Sigmoid colon (tissue), 7 donors: ENCODE data around the gene TEX12. TPM values are rescaled to one million over a fixed set of nuclear protein-coding genes. Genes with fewer than 3 reads are reported as not detected.
A peak's percentile ranks its signal among the peaks of the same experiment; 100 is the strongest.
"Not testable (repeated sequence)": the region's sequence is repeated elsewhere in the genome, so short reads cannot be mapped to it uniquely, and the experiment has no call there.

Experiments used
- DNase-seq: peaks from one replicate; pipeline ENCODE4 v3.0.0-alpha.2; 2019
- H3K27ac ChIP-seq, 4 donors: fragments of 200-600 bp; sonication (generic); one replicate each; pipeline ENCODE4 v1.5.1; 2016 to 2019; ENCODE audit warnings: mild to moderate bottlenecking in 1 of 4
- H3K27me3 ChIP-seq, 3 donors: fragments of 200-600 bp; sonication (generic); one replicate each; pipeline ENCODE4 v1.5.1; 2019; ENCODE audit warnings: mild to moderate bottlenecking in 1 of 3
- H3K36me3 ChIP-seq, 4 donors: fragments of 200-600 bp; sonication (generic); one replicate each; pipeline ENCODE4 v1.5.1; 2016 to 2019
- H3K4me1 ChIP-seq, 4 donors: fragments of 200-600 bp; sonication (generic); one replicate each; pipeline ENCODE4 v1.5.1; 2017 to 2019
- H3K4me3 ChIP-seq, 4 donors: fragments of 200-600 bp; sonication (generic); one replicate each; pipeline ENCODE4 v1.5.1; 2017 to 2019; ENCODE audit warnings: mild to moderate bottlenecking in 2 of 4, moderate library complexity in 1 of 4
- H3K9me3 ChIP-seq, 4 donors: fragments of 200-600 bp in 3 of 4; sonication (generic) in 3 of 4; one replicate each; pipeline versions ENCODE4 v1.5.1 to v1.6.1; 2013 to 2019
- EP300 ChIP-seq, 4 donors: sonication (generic); formaldehyde crosslinking; IDR thresholded peaks; one replicate each; pipeline ENCODE4 v1.6.1; 2017; ENCODE audit warnings: antibody characterized with exemption in 4 of 4
- POLR2A ChIP-seq, 2 donors: fragments of 450-650 bp; IDR thresholded peaks; one replicate each; pipeline ENCODE4 v1.6.1; 2016; ENCODE audit warnings: antibody characterized with exemption in 2 of 2, mild to moderate bottlenecking in 2 of 2, moderate library complexity in 2 of 2
- POLR2AphosphoS5 ChIP-seq, 4 donors: sonication (generic); formaldehyde crosslinking; IDR thresholded peaks; one replicate each; pipeline ENCODE4 v1.6.1; 2017; ENCODE audit warnings: antibody characterized with exemption in 4 of 4
- WGBS, 2 donors: extraction: QIAGEN DNeasy Blood & Tissue Kit; methylation state at CpG; one replicate each; pipeline ENCODE4 v1.1.7; 2013; 5-methylcytosine and 5-hydroxymethylcytosine counted together
- intact Hi-C: fragments of 100-400 bp; cut with DNase I; formaldehyde crosslinking; loops from one replicate; pipeline ENCODE4 v1.15.1; 2023
- polyA plus RNA-seq, 3 donors: library from polyadenylated mRNA; stranded (reverse); fragments of 200-250 nt; gene quantifications; one replicate each; pipeline ENCODE4 v1.2.3, GENCODE V29; 2013
- total RNA-seq, 4 donors: library from RNA; depleted of rRNA; stranded (reverse); fragments of >200 nt; gene quantifications; one replicate each; pipeline ENCODE4 v1.1.0, GENCODE V29; 2016
- TF ChIP-seq, protein P1 (sequence below), 4 experiments: fragments of 450-650 bp in 3 of 4; fragments of 200-600 bp in 1 of 4; IDR thresholded peaks; one replicate each; pipeline ENCODE4 v1.5.1; 2016 to 2019; ENCODE audit warnings: antibody characterized with exemption in 4 of 4, mild to moderate bottlenecking in 3 of 4, moderate library complexity in 2 of 4
- donor health status: healthy with polysubstance abuse.
- donor health status: Bipolar disorder and iron deficiency.
- donor health status: healthy.

The TEX12 gene
- total and polyA plus RNA-seq, 7 donors: 0.68 to 1.5 (median 1.1) TPM; not detected in 4

DNA sequence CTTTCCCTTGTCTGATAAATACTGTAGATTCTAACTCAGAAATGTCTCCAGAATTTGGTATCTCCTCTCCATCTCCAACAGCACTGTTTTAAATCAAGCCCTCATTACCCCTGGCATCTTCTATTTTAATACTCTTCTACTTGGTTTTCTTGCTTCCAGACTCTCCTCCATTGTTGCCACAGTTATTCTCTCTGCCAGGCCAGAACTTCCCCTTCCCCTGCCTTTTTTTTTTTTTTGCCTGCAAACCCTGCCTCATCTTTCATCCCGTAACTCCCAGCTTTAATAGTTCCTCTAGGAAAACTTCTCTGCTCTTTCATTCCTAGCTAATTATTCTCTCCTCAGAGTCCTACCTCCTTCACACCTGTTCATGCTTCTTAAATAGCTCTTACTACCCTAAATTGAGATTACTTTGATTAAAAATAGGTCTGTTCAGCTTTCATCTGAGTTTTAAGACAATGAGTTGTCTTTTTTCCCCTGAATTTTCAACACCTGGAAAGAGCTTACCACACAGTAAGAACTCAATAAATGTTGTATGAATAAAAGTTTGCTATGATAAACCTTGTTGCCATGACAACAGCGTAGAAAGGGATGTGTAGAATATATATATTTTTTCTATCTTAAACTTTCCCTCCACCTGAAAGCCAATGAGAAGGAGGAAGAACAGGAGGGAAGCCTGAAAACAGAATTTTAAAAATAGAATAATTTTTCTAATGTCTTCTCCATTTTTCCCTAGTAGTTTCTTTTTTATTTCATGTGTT, 6.9 kb upstream of the TEX12 start:
- Histone ChIP-seq H3K4me1 (peaks cover 0 to 19% (median 7%) of the 10 kb centered on the region in 4 donors), H3K36me3 (no peaks in the 10 kb centered on the region), H3K27me3 (no peaks in the 10 kb centered on the region), H3K27ac (no peak overlapping the region), H3K4me3 (no peak overlapping the region), H3K9me3 (no peaks in the 10 kb centered on the region)
- intact Hi-C loops: no loop called here
- 42 to 81% methylated on average over 2 of the region's 2 CpGs for WGBS, 2 donors
- TF ChIP-seq POLR2A (IDR thresholded peaks at IDR 0.05): no peak
- TF ChIP-seq POLR2AphosphoS5 (IDR thresholded peaks at IDR 0.05): no peak
- no peak for TF ChIP-seq EP300 (IDR thresholded peaks at IDR 0.05)
- TF ChIP-seq, protein P1, sequence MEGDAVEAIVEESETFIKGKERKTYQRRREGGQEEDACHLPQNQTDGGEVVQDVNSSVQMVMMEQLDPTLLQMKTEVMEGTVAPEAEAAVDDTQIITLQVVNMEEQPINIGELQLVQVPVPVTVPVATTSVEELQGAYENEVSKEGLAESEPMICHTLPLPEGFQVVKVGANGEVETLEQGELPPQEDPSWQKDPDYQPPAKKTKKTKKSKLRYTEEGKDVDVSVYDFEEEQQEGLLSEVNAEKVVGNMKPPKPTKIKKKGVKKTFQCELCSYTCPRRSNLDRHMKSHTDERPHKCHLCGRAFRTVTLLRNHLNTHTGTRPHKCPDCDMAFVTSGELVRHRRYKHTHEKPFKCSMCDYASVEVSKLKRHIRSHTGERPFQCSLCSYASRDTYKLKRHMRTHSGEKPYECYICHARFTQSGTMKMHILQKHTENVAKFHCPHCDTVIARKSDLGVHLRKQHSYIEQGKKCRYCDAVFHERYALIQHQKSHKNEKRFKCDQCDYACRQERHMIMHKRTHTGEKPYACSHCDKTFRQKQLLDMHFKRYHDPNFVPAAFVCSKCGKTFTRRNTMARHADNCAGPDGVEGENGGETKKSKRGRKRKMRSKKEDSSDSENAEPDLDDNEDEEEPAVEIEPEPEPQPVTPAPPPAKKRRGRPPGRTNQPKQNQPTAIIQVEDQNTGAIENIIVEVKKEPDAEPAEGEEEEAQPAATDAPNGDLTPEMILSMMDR (IDR thresholded peaks at IDR 0.05): no peak
- DNase-seq: no peak

- no peaks in the 10 kb centered on the region for H3K9me3 ChIP-seq
- H3K4me1 ChIP-seq: peaks cover 0 to 19% (median 7%) of the 10 kb centered on the region in 4 donors
- no peak for DNase-seq
- TF ChIP-seq POLR2AphosphoS5 (IDR thresholded peaks at IDR 0.05) (peak in 1 of 4 donors; percentile 45), EP300 (IDR thresholded peaks at IDR 0.05) (no peak)
- intact Hi-C loops: no loop called here
- H3K27ac ChIP-seq: peak overlapping the region in 1 of 4 donors; percentile 19
- no peak overlapping the region for H3K4me3 ChIP-seq
- H3K36me3 ChIP-seq: no peaks in the 10 kb centered on the region
- H3K27me3 ChIP-seq: no peaks in the 10 kb centered on the region
- 10 to 51% methylated on average over 1 of the region's 1 CpG for WGBS, 2 donors
These were observed 6.2 kb upstream of the TEX12 start for GRCh38 chr11:112161012-112161411.

- DNase-seq, H3K36me3 ChIP-seq, H3K9me3 ChIP-seq, intact Hi-C loops, H3K27me3 ChIP-seq, H3K4me3 ChIP-seq: not testable (repeated sequence)
- H3K4me1 ChIP-seq: peaks cover 0 to 14% (median 6%) of the 10 kb centered on the region in 4 donors
- peak overlapping the region in 1 of 4 donors; percentile 33 for H3K27ac ChIP-seq
- WGBS, 2 donors: 95 to 98% methylated on average over 1 of the region's 1 CpG
These were observed 5.0 kb upstream of the TEX12 start for GRCh38 chr11:112162200-112162599.

- Histone ChIP-seq H3K4me3 (peak overlapping the region in 3 of 4 donors; percentile 5 to 34 (median 8)), H3K4me1 (peaks cover 0 to 8% (median 0%) of the 10 kb centered on the region in 4 donors), H3K36me3 (no peaks in the 10 kb centered on the region), H3K9me3 (no peaks in the 10 kb centered on the region), H3K27me3 (no peaks in the 10 kb centered on the region), H3K27ac (peak overlapping the region in 1 of 4 donors; percentile 33)
- intact Hi-C loops: no loop called here
- 31 to 71% methylated on average over 6 of the region's 6 CpGs for WGBS, 2 donors
- TF ChIP-seq EP300 (IDR thresholded peaks at IDR 0.05) (no peak), POLR2A (IDR thresholded peaks at IDR 0.05) (no peak), POLR2AphosphoS5 (IDR thresholded peaks at IDR 0.05) (no peak)
- TF ChIP-seq, protein P1 (IDR thresholded peaks at IDR 0.05): no peak
- no peak for DNase-seq
These were observed 4.2 kb upstream of the TEX12 start for GRCh38 chr11:112162761-112163546.

DNA sequence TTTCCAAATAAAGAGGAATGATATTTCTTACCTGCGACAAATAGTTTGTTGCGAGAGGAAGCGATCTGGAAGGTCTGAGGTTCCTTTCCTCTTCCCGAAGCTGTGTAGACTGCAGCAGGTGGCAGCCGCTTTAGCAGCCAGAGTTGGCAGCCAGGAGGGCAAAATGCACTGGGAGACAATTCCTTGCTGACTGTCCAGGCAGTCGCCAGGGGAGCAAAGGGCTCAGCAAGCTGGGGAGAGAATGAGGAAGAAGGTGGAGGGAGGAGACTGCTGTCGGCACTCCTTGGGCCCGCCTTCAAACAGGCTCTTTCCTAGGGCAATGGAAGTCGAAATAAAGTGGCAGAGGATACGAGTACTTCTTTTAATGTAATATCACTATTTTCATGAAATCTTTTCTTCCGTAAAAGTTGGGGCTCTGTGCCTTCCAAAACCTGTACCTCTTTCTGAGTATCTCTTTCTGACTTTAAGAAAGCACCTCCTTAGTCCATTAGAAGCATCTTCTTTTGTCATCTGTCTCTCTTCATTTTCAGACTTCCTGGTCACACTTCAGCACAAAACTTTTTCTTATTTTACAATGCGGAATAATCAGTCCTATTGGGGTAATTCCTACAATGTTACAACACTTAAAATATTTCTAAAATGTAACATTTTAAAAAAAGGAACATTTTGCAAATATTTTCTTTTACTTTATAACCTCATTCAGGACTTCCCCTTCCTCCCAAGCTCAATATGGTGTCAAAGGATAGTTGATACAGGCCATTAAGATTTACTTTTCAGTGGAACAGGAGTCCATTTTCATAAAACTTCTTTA, 3.1 kb upstream of the TEX12 start, which contains the start of gene IL18:
IL18 (minus strand) TSS at position 220 of the 811 bp plus-strand sequence. CDS start 9,041 bp downstream, outside the sequence.
- no peaks in the 10 kb centered on the region for H3K36me3 ChIP-seq
- H3K4me3 ChIP-seq: peak within 1 kb of the TSS in 3 of 4 donors; percentile 5 to 34 (median 8)
- H3K4me1 ChIP-seq: peaks cover 0 to 8% (median 0%) of the 10 kb centered on the region in 4 donors
- intact Hi-C loops: no loop called here
- 10 to 44% methylated on average over 12 of the region's 12 CpGs for WGBS, 2 donors
- H3K27me3 ChIP-seq: no peaks in the 10 kb centered on the region
- no peaks in the 10 kb centered on the region for H3K9me3 ChIP-seq
- peak in 1 of 2 donors; percentile 36 for TF ChIP-seq POLR2A (IDR thresholded peaks at IDR 0.05)
- TF ChIP-seq, protein P1 (IDR thresholded peaks at IDR 0.05): no peak
- peak in 2 of 4 donors; percentile 21 to 53 for TF ChIP-seq POLR2AphosphoS5 (IDR thresholded peaks at IDR 0.05)
- peak within 1 kb of the TSS in 1 of 4 donors; percentile 33 for H3K27ac ChIP-seq
- DNase-seq: peak; percentile 68
